ENCODE measurements around the gene OTOG.

The OTOG gene

GRCh38 chr11:17538731-17539130 is 8.3 kb upstream of the OTOG start:
- in situ Hi-C loops (cut with MboI; ENCODE audit: low pct_unique_long_range_greater_than_20kb, low sequenced_read_pairs, unreplicated experiment): no loop called here
- DNase-seq (ENCODE audit: low spot score): no peak
- TF ChIP-seq, protein P1, sequence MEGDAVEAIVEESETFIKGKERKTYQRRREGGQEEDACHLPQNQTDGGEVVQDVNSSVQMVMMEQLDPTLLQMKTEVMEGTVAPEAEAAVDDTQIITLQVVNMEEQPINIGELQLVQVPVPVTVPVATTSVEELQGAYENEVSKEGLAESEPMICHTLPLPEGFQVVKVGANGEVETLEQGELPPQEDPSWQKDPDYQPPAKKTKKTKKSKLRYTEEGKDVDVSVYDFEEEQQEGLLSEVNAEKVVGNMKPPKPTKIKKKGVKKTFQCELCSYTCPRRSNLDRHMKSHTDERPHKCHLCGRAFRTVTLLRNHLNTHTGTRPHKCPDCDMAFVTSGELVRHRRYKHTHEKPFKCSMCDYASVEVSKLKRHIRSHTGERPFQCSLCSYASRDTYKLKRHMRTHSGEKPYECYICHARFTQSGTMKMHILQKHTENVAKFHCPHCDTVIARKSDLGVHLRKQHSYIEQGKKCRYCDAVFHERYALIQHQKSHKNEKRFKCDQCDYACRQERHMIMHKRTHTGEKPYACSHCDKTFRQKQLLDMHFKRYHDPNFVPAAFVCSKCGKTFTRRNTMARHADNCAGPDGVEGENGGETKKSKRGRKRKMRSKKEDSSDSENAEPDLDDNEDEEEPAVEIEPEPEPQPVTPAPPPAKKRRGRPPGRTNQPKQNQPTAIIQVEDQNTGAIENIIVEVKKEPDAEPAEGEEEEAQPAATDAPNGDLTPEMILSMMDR (IDR thresholded peaks at IDR 0.05; ENCODE audit: extremely low read depth, insufficient read depth, missing control alignments): no peak

- DNase-seq (ENCODE audit: low spot score): no peak
- in situ Hi-C loops (cut with MboI; ENCODE audit: low pct_unique_long_range_greater_than_20kb, low sequenced_read_pairs, unreplicated experiment): no loop called here
- TF ChIP-seq, protein P1 (IDR thresholded peaks at IDR 0.05; ENCODE audit: extremely low read depth, insufficient read depth, missing control alignments): no peak
These were observed 6.3 kb upstream of the OTOG start for GRCh38 chr11:17540807-17541206.

DNA sequence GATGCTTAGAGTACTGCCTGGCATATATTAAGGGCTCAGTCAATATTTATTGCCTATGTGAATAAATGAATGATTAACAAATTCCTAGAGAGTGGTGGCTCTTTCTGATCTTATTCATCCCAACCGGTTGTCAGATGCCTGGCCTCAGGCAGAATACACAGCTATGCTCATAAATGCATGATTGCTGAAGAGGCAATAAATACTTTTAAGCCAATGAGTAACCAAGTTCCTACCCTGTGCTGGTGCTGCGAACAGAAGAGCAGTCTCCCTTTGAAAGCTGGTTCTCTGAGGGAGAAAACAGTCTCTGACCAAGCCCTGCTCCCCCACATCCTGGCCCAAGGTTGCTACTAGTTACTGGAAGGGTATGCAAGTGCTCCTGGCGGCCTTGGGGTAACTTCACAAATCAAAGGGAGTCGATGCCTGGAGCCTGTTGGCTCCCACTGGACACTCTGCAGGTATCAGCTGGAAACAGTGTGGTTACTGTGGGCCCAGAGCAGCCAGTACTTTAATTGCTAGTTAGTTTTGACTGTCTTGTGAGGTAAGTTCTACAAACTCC is 5.7 kb upstream of the OTOG start:
- TF ChIP-seq, protein P1 (IDR thresholded peaks at IDR 0.05; ENCODE audit: extremely low read depth, insufficient read depth, missing control alignments): no peak
- in situ Hi-C loops (cut with MboI; ENCODE audit: low pct_unique_long_range_greater_than_20kb, low sequenced_read_pairs, unreplicated experiment): no loop called here
- DNase-seq (ENCODE audit: low spot score): no peak

- TF ChIP-seq, protein P1 (IDR thresholded peaks at IDR 0.05; ENCODE audit: extremely low read depth, insufficient read depth, missing control alignments): no peak
- DNase-seq (ENCODE audit: low spot score): no peak
- in situ Hi-C loops (cut with MboI; ENCODE audit: low pct_unique_long_range_greater_than_20kb, low sequenced_read_pairs, unreplicated experiment): no loop called here
These were observed 4.8 kb upstream of the OTOG start for GRCh38 chr11:17542249-17542648.

DNA sequence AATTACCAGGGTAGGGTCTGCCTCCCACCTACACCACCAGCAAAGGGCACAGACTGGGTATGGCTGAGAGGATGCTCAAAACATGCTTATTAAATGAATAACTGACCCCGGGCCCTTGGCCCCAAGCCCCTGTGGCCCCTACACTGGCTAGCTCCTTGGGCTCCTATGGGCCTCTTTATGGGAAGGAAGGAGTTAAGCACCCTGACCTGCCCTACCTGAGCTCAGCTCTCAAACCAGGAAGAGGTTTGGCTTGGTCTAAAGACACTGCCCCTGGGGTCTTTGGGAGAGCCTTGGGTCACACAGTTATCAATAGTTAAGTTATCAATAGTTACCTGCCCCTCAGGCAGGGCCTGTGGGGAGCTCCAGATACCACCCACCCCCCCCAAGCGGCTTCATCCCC is 4.0 kb upstream of the OTOG start:
- TF ChIP-seq, protein P1 (IDR thresholded peaks at IDR 0.05; ENCODE audit: extremely low read depth, insufficient read depth, missing control alignments): no peak
- in situ Hi-C loops (cut with MboI; ENCODE audit: low pct_unique_long_range_greater_than_20kb, low sequenced_read_pairs, unreplicated experiment): no loop called here
- no peak for DNase-seq (ENCODE audit: low spot score)

DNA sequence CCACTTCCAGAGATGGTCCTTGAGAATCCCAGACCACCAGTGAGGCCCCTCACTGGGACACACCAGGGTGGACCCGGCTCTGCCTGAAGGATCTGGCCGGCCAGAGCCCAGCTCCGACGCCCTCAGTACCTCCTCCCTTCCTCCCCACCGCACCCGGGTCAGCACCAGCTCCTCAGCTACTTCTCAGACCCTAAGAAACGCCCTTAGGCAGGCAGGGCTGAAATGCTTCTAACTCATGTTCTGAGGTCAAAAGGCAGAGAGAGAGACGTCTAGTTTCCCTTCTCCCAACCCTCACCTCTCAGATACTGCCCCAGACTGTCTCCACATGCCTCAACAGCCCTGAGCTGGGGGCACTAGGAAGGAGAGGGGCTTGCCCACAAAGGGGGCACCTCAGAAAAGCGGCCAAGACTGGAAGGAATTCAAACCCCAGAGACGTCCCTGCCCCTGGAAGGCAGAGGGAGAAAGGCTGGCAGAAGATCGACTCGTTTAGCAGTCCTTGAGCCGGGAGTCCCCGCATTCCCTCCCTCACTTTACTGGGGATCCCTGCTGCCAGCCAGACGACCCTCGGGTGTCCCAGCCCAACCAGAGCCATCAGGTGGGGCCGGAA is 3.4 kb upstream of the OTOG start:
- TF ChIP-seq, protein P1 (IDR thresholded peaks at IDR 0.05; ENCODE audit: extremely low read depth, insufficient read depth, missing control alignments): no peak
- in situ Hi-C loops (cut with MboI; ENCODE audit: low pct_unique_long_range_greater_than_20kb, low sequenced_read_pairs, unreplicated experiment): no loop called here
- DNase-seq (ENCODE audit: low spot score): no peak
